ENCODE results near the gene LSAMP. TPM values are rescaled to one million over a fixed set of nuclear protein-coding genes. Genes with fewer than 3 reads are reported as not detected.
A peak's percentile ranks its signal among the peaks of the same experiment; 100 is the strongest.

The LSAMP gene
- total and polyA plus RNA-seq, 2 of the 4 experiments (the other 2 are of a cell fraction), result 7.9 to 8.0 TPM

GRCh38 chr3:115784739-115785536 lies 660.3 kb downstream of the LSAMP start:
- Histone ChIP-seq H3K79me1 (ENCODE audit: low read depth in 1 of 2, low read length in 2 of 2) (no peaks in the 10 kb centered on the region), H2AK9ac (replicated peaks; ENCODE audit: low read depth, low read length, poor library complexity) (peak overlapping the region; percentile 85), H3K9me3 (ENCODE audit: control insufficient read depth, insufficient read depth, low read length) (no peaks in the 10 kb centered on the region; the same call in 1 of the 2 replicates), H3K14ac (replicated peaks; ENCODE audit: low read depth, low read length) (peak overlapping the region; percentile 31; the same call in 1 of the 2 replicates), H3K4ac (ENCODE audit: low read depth, low read length) (peak overlapping the region; percentile 72), H3K56ac (ENCODE audit: extremely low read depth, insufficient read depth, low read length) (peak overlapping the region; percentile 89), H3K36me3 (ENCODE audit: control insufficient read depth, insufficient read depth, low read length) (no peaks in the 10 kb centered on the region), H2BK15ac (ENCODE audit: low read depth, low read length) (peak overlapping the region; percentile 79), H4K5ac (ENCODE audit: low read depth, low read length) (peak overlapping the region; percentile 46), H3K23ac (ENCODE audit: low read depth, low read length) (peak overlapping the region; percentile 50; the same call in 1 of the 2 replicates), H4K20me1 (ENCODE audit: insufficient read depth, low read length) (no peaks in the 10 kb centered on the region), H3K9me1 (ENCODE audit: insufficient read depth, low read length) (peaks cover 3% of the 10 kb centered on the region; the same call in 1 of the 2 replicates), H4K8ac (ENCODE audit: low read depth in 2 of 2, low read length in 2 of 2) (peak overlapping the region; percentile 57 to 84), H3K18ac (ENCODE audit: low read depth, low read length) (peak overlapping the region; percentile 83), H3K4me2 (ENCODE audit: low read depth, low read length) (peak overlapping the region; percentile 90), H2BK5ac (ENCODE audit: low read depth, low read length, poor library complexity, severe bottlenecking) (peak overlapping the region; percentile 84), H4K91ac (ENCODE audit: insufficient read depth, low read depth, low read length) (peak overlapping the region; percentile 84), H2AFZ (replicated peaks; ENCODE audit: low read length, poor library complexity) (peak overlapping the region; percentile 93), H3K9ac (ENCODE audit: low read depth, low read length) (peak overlapping the region; percentile 68; the same call in 1 of the 2 replicates), H2BK120ac (ENCODE audit: low read depth, low read length) (peak overlapping the region; percentile 87), H3K27me3 (ENCODE audit: control insufficient read depth, insufficient read depth, low read length) (no peaks in the 10 kb centered on the region), H2BK20ac (ENCODE audit: low read depth, low read length) (peak overlapping the region; percentile 76), H3K27ac (ENCODE audit: insufficient read depth, low read length) (peak overlapping the region; percentile 66), H3K4me3 (ENCODE audit: insufficient read depth, low read depth, low read length) (peak overlapping the region; percentile 51), H2AK5ac (ENCODE audit: low read depth, low read length) (peak overlapping the region; percentile 73), H3K4me1 (ENCODE audit: control insufficient read depth, insufficient read depth, low read length) (peaks cover 11% of the 10 kb centered on the region)
- intact Hi-C loops (cut with micrococcal nuclease) (loop anchor here (1.0 to 10.0 kb wide), 8 partner anchors 29 to 740 kb away; partner anchors contain the start of gene ZBTB20), in situ Hi-C loops (cut with MboI; ENCODE audit: low sequenced_read_pairs) (no loop called here), dilution Hi-C loops (cut with HindIII; ENCODE audit: low sequenced_read_pairs, unreplicated experiment) (no loop called here)
- peak; percentile 96 for DNase-seq
- POLR2A ChIA-PET (ENCODE audit: unreplicated experiment), result interaction anchor here (0.5 to 0.6 kb wide), 2 partner anchors 384 to 1571 kb away, joined by 4 read pairs; no protein-coding TSS in a partner anchor
- no TSS peak for BruUV-seq (replicated peaks)
- CTCF ChIA-PET, result interaction anchor here (0.8 to 2.0 kb wide), 11 partner anchors 12 to 896 kb away, joined by 3 to 7 read pairs (median 3); no protein-coding TSS in a partner anchor
- peak; percentile 5 for ATAC-seq (ENCODE audit: low read depth)
- 8% methylated on average over 10 of the region's 11 CpGs; no CpG with 5 or more reads in 1 of the 2 experiments for WGBS, 2 experiments (ENCODE audit: extremely low coverage in 2 of 2, insufficient read length in 1 of 2)
- TF ChIP-seq CEBPB (IDR thresholded peaks at IDR 0.05; ENCODE audit: low read depth, low read length) (no peak), MAFK (IDR thresholded peaks at IDR 0.05; ENCODE audit: low read depth, low read length) (no peak), RCOR1 (IDR thresholded peaks at IDR 0.05; ENCODE audit: insufficient replicate concordance, low read length) (no peak), ELK1 (IDR thresholded peaks at IDR 0.05; ENCODE audit: borderline replicate concordance, low read depth, low read length) (no peak), CHD1 (IDR thresholded peaks at IDR 0.05; ENCODE audit: low read depth, low read length) (no peak; the same call in 1 of the 2 replicates), CTCF (conservative IDR thresholded peaks at IDR 0.05; ENCODE audit: low read depth, low read length) (no peak), FOS (IDR thresholded peaks at IDR 0.05; ENCODE audit: low read depth, low read length) (peak; percentile 56; the same call in 1 of the 2 replicates), SMC3 (IDR thresholded peaks at IDR 0.05; ENCODE audit: low read depth, low read length) (no peak), MAZ (IDR thresholded peaks at IDR 0.05; ENCODE audit: borderline replicate concordance, low read depth, low read length) (no peak; the same call in 1 of the 2 replicates), BHLHE40 (IDR thresholded peaks at IDR 0.05; ENCODE audit: low read depth, low read length) (peak; percentile 89), RFX5 (IDR thresholded peaks at IDR 0.05; ENCODE audit: low read depth, low read length) (no peak), RAD21 (IDR thresholded peaks at IDR 0.05; ENCODE audit: low read length) (no peak), NFE2L2 (IDR thresholded peaks at IDR 0.05; ENCODE audit: low read depth, low read length) (no peak), MXI1 (IDR thresholded peaks at IDR 0.05; ENCODE audit: borderline replicate concordance, low read depth, low read length) (peak; percentile 73; the same call in 1 of the 2 replicates)
